ENCODE measurements around the gene E2F6.

GRCh38 chr2:11466307-11467128 is 557 bp upstream of the E2F6 start:
- TF ChIP-seq EZH2 (IDR thresholded peaks at IDR 0.05; ENCODE audit: insufficient read depth, poor library complexity, severe bottlenecking) (no peak), EZH2phosphoT487 (IDR thresholded peaks at IDR 0.05; ENCODE audit: insufficient read depth, low read depth) (no peak)
